Liver (tissue), 3 donors: ENCODE results near the gene PDK4.

Experiments
- ATF3 ChIP-seq: IDR thresholded peaks from 2 replicates; pipeline ENCODE4 v1.6.1; 2016; ENCODE audit warnings: antibody characterized with exemption
- CTCF ChIP-seq: fragments of 150-350 bp; IDR thresholded peaks from 2 replicates; pipeline ENCODE4 v1.5.1; 2017; ENCODE audit warnings: improper control_type of control experiment, low read depth, low read length; ENCODE audit not compliant: missing input control
- FOXA2 ChIP-seq: IDR thresholded peaks from 2 replicates; pipeline ENCODE4 v1.6.1; 2016; ENCODE audit warnings: antibody characterized with exemption
- GABPA ChIP-seq, 2 donors: IDR thresholded peaks in 1 of 2; conservative IDR thresholded peaks in 1 of 2; 2 replicates each; pipeline ENCODE4 v1.6.1; 2016; ENCODE audit warnings: antibody characterized with exemption in 2 of 2, mild to moderate bottlenecking in 1 of 2, moderate library complexity in 1 of 2
- HNF4A ChIP-seq, 2 donors: conservative IDR thresholded peaks; 2 replicates each; pipeline ENCODE4 v1.6.1; 2016; ENCODE audit warnings: antibody characterized with exemption in 2 of 2, mild to moderate bottlenecking in 2 of 2
- HNF4G ChIP-seq: IDR thresholded peaks from 2 replicates; pipeline ENCODE4 v1.6.1; 2016; ENCODE audit warnings: antibody characterized with exemption
- JUND ChIP-seq, 2 donors: IDR thresholded peaks; 2 replicates each; pipeline ENCODE4 v1.6.1; 2016; ENCODE audit warnings: antibody characterized with exemption in 2 of 2
- MAX ChIP-seq: IDR thresholded peaks from 2 replicates; pipeline ENCODE4 v1.6.1; 2016; ENCODE audit warnings: antibody characterized with exemption
- RAD21 ChIP-seq, 2 donors: IDR thresholded peaks; 2 replicates each; pipeline ENCODE4 v1.6.1; 2016; ENCODE audit warnings: antibody characterized with exemption in 2 of 2, mild to moderate bottlenecking in 2 of 2
- REST ChIP-seq: IDR thresholded peaks from 2 replicates; pipeline ENCODE4 v1.6.1; 2016; ENCODE audit warnings: antibody characterized with exemption, mild to moderate bottlenecking
- RXRA ChIP-seq, 2 donors: IDR thresholded peaks; 2 replicates each; pipeline ENCODE4 v1.6.1; 2017 to 2018; ENCODE audit warnings: antibody characterized with exemption in 2 of 2, mild to moderate bottlenecking in 1 of 2
- SP1 ChIP-seq: IDR thresholded peaks from 2 replicates; pipeline ENCODE4 v1.6.1; 2018; ENCODE audit warnings: antibody characterized with exemption, mild to moderate bottlenecking
- TAF1 ChIP-seq: conservative IDR thresholded peaks from 2 replicates; pipeline ENCODE4 v1.6.1; 2016; ENCODE audit warnings: antibody characterized with exemption, mild to moderate bottlenecking
- ZBTB33 ChIP-seq: IDR thresholded peaks from 2 replicates; pipeline ENCODE4 v1.6.1; 2016; ENCODE audit warnings: antibody characterized with exemption
- donor health status: healthy.
- donor health status: healthy.

GRCh38 chr7:95558864-95559263 lies 37.5 kb downstream of the PDK4 start:
- TF ChIP-seq CTCF (no peak), MAX (no peak), SP1 (peak; percentile 56), REST (no peak), HNF4G (no peak), FOXA2 (no peak), JUND (IDR thresholded peaks at IDR 0.05) (peak in 1 of 2 donors; percentile 24), ATF3 (peak; percentile 66), RAD21 (IDR thresholded peaks at IDR 0.05) (peak in 1 of 2 donors; percentile 21), ZBTB33 (no peak), RXRA (IDR thresholded peaks at IDR 0.05) (peak; percentile 73 to 78), TAF1 (no peak), GABPA (IDR thresholded peaks at IDR 0.05 in 1 of 2, conservative IDR thresholded peaks at IDR 0.05 in 1 of 2) (no peak), HNF4A (conservative IDR thresholded peaks at IDR 0.05) (peak; percentile 78 to 82)
